ENCODE results near the gene PFKM.
"Not testable (repeated sequence)": the region's sequence is repeated elsewhere in the genome, so short reads cannot be mapped to it uniquely, and the experiment has no call there.

PFKM gene

DNA sequence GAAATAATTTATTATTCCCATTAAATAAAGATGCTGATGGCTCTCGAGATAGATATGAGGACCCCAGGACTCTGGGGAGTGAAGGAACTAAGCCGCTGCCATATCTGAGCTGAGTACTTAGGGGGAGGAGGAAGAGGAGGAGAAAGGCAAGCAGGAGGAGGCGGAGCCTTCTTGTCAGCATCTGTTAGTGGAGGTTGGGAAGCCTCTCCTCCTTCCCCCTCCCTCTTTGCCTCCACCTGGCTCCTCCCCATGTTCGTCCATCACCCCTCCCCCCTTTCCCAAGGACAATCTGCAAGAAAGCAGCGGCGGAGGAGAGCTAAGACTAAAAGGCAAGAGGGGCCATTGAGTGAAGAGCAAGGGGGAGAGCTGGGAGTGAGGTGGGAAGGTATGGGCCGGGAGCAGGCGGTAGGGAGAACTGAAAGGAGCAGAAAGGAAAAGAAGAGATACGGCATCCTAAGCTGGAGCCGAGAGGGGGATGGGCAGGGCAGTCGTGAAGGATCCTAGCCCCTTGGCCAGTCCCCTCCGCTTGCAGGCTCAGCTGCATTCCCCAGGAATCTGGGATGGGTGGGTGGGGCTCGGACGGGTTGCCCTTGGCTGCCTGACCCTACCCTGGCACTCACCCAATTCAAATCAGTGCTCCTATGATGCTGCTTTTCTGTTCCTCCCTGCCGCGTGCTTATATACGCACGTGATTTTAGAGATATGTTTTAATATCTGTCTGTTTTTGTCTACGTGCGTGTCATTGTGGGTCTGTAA, at the start of gene PFKM:
Gene PFKM, plus strand, starts transcription at position 287 of the 756 bp plus-strand sequence. CDS start 3,411 bp downstream, outside the sequence.
- DNase-seq = peak; percentile 50 to 71

DNA sequence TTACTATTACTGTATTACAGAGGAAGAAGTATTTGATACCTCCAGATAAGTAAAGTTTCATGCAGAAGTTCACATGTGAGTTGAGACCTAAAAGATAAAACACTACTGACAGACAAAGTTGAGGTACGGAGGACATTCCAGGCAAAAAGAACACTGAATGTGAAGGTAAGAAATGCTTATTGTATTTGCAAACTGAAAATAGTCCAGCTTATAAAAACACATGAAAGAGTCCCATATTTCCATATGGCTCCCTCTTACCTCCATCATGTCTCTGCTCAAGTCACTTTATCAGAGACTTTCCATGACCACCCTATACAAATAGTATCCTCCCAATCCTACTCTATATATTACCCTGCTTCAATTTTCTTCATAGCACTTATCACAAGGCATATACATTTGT, 49.1 kb upstream of the PFKM start:
- DNase-seq = no peak

DNA sequence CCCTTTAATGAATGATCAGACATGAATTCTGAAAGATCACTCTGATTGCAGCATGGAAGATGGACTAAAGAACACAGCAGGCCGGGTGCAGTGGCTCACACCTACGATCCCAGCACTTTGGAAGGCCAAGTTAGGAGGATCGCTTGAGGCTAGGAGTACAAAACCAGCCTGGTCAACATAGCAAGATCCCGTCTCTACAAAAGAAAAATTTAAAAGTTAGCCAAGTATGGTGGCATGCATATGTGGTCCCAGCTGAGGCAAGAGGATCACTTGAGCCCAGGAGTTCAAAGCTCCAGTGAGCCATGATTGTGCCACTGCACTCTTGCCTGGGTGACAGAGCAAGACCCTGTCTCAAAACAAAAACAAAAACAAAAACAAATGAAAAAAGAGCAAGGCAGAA, 48.4 kb upstream of the PFKM start:
- DNase-seq = no peak

DNA sequence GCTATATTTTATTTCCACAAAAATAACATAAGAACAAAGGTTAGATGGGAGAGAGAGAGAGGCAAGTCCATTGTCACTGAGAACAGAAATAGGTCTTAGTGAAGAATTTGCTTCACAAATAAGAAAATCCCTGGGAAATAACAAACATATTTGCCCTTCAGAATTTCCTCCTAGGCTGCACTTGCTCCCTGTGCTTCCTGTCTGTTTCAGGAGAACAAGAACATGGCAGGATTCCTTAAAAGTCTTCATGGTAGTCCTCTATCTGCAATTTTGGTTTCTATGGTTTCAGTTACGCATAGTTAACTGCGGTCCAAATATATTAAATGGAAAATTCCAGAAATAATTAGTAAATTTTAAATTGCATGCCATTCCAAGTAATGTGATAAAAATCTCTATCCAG, 47.4 kb upstream of the PFKM start:
- no peak for DNase-seq

DNA sequence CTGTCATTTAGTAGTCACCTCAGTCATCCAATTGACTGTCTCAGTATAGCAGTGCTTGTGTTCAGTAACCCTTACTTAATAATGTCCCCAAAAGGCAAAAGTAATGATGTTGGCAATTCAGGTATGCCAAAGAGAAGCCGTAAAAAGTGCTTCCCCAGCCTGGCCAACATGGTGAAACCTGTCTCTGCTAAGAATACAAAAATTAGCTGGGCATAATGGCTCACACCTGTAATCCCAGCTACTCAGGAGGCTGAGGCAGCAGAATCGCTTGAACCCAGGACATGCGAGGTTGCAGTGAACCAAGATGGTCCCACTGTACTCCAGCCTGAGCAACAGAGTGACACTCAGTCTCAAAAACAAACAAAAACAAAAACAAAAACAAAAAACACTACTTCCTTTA, 46.9 kb upstream of the PFKM start:
- no peak for DNase-seq

DNA sequence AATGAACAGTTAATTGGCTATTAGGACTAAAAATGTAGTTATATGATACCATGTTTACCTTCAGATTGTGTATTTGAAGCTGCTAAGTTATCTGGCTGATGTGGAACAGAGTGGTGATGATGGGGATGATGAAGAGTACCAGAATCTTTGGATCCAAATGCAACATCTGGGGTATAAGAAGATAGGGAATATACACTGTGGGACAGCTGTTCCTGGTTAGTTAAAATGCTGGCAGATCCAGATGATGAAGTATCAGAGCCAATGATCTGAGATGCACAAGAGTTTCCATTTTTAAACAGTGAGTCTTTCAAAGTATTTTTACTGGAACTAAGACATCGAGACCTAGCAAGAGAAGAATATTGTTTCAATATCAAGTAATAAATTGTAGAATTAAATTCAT, 44.9 kb upstream of the PFKM start:
- no peak for DNase-seq

DNA sequence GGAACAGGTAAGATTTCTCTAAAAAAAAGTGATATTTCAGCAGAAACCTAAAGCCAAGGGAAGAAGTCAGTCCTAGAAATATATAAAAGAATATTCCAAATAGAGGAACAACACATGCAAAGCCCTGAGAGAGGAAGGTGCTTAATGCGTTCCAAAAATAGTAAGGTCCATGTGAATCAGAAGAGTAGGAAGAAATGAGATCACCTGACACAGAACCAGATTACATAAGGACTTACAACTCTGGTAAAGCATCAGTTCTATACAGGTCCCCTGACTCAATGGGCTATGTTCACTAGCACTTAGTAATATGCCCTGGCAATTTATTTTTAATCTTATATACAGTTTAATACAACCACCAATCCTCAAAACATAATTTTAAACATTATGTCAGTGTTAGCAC, 43.3 kb upstream of the PFKM start:
- DNase-seq = no peak

DNA sequence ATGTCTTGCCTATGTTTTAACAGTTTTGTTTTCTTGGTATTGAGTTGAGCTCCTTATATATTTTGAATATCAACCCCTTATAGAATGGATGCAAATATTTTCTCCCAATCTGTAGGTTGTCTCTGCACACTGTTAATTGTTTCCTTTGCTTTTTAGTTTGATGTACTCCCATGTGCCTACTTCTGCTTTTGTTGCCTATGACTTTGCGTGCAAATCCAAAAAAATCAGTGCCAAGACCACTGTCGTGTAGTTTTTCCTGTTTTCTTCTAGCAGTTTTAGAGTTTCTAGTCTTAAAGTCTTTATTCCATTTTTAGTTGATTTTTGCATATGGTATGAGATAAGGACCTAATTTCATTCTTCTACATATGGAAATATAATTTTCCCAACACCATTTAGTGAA, 42.1 kb upstream of the PFKM start:
- DNase-seq = no peak

DNA sequence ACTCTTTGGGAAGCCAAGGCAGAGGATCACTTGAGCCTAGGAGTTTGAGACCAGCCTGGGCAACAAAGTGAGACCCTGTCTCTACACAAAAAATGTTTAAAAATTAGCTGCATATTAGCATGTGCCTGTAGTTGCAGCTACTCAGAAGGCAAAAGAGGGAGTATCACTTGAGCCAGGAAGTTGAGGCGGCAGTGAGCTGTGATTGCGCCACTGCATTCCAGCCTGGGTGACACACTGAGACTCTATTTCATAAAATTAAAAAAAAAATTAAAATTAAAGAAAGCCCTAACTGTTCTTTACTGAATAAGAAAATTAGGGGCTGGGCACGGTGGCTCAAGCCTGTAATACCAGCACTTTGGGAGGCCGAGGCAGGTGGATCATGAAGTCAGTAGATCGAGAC, 40.3 kb upstream of the PFKM start:
- DNase-seq = no peak

DNA sequence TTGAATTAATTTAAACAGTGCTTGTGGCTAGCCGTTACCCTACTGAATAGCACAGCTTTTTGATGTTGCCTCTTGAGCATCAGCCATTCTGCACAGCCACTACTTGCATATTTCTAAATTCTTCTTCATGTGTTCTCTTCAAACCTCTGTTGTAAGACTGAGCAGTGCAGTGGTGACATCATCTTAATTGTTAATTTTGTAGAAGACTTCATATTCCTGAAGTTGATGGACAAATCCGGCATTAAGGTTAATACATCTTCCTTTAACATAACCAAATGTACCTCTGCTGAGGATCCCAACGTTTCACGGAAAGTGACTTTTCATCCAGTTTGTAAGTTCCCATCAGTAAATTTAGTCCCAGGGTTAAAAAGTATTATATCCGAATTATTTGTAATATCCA, 38.9 kb upstream of the PFKM start:
- DNase-seq = no peak

DNA sequence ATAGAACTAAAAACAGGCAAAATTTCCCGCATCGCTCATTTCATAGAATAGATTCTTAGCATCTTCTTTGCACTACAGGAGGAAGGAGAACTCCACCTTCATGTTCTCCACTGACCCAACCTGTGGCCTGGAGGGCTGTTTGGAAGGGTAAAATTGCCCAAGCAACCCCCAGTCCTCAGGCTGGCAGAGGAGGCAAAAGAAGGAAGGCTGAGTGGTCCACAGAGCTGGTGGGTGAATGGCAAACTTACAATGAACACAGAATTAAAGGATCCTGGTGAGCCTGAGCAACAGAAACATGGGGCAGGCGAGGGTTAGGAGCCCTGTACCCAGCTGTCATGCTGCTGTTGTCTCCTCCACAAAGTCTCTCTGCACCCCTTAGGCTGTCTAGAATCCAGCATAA, 38.3 kb upstream of the PFKM start:
- no peak for DNase-seq

DNA sequence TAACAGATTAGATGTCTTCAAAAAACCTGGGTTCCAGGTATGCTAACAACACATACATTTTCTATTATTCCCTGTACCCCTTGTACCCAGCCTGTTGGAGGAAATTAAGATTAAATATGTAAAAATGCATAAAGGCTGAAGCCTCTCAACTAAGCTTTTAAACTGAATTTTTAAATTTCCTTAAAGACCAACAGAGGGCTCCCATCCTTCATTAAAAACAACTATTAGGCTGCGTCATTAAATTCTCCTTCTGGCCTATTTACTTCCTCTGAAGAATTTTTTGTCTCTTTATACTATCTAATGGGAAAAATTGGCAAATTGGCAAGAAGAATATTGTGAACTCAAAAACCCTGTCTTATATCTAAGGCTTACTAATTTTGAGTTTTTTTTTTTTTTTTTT, 35.1 kb upstream of the PFKM start:
- DNase-seq = no peak

DNA sequence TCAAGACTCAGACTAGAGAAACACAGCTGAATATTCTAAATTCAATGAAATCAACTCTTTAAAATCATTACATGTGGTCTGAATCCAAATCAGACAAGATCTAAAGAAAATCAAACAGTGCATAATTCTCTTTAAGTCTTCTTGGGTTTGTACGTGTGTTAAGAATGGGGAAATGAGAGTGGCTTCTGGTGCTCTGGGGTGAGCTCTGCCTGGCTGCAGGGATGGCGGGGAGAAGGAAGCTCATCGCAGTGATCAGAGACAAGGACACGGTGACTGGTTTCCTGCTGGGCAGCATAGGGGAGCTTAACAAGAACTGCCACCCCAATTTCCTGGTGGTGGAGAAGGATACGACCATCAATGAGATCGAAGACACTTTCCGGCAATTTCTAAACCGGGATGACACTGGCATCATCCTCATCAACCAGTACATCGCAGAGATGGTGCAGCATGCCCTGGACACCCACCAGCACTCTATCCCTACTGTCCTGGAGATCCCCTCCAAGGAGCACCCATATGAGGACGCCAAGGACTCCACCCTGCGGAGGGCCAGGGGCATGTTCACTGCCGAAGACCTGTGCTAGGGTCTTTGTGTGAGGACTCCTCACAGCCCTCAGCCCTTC, 34.2 kb upstream of the PFKM start:
- DNase-seq = no peak

DNA sequence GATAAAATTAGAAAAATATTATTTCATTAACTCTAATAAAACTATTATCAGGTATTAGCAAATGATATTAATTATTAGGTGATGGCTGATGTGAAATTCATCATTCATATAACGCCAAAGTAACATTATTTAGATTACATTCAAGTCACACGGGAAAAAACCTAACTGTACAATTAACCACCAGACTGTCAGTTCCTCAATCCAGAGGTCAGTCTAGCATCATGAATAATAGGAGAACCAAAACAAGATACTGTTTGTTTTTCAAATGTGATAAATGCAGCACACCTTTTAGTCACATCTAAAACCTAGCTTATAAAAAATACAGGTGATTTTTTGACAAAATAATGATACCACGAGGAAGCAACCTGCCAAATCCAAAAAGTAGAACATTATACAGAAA, 32.8 kb upstream of the PFKM start:
- no peak for DNase-seq

DNA sequence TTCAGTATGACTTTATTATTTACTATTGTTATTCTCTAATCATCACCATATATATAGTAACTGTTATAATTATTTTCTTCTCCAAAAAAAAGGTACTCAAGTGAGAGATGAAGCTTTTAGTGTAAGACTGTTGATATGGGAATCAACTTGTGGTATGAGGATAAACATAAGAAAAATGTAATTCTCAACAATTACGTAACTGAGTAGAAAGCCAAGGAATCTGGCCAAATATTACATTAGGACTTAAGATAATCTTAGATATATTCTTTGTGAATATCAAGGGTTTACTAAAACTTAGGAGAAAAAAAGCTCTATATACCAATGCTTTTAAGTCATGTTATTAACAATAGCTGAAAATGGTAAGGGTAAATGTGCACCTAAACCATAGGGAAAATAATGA, 26.6 kb upstream of the PFKM start:
- no peak for DNase-seq

DNA sequence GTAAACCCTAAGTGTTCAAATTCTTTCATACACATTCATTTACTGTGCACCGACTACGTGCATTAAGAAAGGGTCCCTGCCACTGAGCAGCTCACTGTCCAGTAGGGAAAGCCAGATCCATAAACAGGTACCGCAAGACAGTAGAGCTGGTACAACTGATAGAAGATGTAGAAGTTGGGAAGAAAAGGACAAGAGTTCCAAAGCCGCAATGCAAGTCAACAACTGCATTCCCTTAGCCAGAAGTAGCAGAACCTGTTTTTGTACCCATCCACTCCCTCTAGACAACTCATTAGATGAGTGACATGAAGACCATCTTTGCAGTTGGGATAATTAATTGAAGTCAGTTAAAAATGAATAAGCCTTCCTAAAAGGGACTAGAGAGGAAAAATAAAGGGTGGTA, 14.6 kb upstream of the PFKM start:
- DNase-seq = no peak

DNA sequence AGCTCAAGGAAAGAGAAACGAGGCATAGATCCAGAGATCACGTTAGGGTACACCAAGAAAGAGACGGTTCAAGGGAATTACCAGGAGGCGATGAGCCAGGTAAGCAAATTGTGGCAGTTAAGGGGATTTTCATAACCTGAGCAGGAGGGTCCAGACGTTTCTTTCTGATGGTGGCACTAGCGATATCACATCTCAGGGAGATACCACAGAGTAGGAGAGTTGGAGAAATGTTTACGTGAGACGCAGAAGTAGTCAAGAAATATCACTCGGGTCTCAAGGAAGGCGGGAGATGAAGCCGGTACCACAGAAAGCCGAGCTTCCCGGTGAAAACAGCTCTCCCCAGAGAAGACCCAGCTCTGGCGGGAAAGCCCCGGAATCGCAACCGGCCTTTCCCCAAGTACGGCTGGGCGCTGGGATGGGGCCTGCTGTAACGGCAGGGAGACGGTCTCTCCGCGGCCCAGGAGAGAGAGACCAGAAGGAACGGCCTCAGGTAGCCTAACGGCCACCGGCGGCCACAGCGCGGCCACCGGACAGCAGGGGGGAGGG, 13.8 kb upstream of the PFKM start:
- peak; percentile 21 to 45 for DNase-seq

DNA sequence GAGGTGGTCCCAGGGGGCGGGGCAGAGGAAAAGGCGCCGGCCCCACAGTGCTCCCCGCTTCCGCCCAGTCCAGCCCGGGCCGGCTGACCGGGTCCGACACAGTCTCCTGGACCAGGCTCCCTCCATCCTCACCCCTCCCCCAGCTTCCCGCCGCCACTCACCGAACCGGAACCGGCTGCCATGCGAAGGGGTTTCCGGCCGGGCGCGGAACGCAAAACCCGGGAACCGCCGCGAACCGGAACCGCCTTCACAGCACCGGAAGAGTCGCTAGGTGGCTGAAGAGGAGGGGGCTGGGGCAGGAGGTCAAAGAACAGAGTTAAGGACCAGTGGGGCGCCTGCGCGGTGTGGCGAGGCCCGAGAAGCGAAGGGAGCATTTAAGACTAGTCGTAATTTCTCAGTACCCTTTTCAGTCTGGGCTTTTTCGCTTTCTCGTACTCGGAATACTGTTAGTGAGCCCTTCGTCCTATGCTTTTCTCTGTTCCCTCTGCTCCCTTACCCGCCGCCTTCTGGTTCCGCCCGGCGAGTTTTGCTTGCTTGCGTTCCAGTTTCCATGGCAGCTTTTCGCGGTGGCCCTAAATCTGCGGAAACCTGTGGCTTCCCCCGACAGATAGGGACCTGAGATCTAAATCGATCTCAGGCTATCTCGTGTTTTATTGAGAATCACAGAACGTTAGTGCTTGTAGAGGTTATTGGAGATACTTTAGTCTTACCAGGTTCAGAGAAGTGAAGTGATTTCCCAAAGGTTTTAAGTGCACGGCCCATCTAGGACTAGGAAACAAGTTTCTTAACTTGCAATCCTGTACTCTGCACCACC, 13.1 kb upstream of the PFKM start, which contains the start of gene SENP1:
Gene SENP1, minus strand, starts transcription at position 213 of the 814 bp plus-strand sequence. CDS start 4,607 bp downstream, outside the sequence.
- peak; percentile 85 to 87 for DNase-seq

DNA sequence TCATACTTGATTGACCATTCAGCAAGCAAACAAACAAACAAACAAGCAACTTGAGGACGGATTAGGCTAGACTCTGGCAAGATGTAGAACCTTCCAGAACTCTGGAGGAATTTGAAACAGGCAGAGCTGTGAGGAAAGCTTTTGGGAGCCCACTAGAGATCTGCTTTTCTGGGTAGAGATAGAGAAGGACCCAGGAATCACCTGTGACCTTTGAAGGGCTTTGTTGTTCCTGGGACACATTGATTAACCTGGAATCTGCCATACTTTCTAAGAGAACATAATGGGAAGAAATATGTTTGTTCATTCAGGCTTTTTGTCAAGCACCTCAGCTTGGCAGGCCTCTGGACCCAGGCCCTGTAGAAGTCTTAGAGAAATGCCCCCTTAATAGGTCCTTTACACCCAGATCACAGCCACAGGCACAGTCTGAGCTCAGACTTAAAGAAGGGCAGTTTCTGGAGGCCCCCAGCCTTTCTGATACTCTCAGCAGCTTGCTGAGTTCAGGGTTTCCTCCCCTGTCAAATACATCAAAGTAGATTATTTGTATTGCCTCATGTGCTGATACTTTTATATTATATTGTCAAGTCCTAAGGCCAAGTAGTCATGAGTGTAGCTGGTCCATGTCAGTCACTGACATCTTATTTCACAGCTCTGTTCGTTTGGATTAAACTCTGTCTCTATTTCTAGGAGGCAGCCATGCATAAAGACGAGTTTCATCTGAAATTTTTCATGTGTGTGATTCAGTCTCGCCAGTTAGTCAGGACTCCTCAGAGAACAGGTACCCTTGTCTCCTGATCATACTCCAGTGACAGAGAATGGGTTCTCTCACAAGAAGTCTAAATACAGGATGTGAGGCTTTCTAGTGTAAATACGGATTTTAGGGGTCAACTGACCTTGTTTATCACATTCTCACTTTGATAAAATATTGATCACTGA, 12.2 kb upstream of the PFKM start:
- DNase-seq = no peak

DNA sequence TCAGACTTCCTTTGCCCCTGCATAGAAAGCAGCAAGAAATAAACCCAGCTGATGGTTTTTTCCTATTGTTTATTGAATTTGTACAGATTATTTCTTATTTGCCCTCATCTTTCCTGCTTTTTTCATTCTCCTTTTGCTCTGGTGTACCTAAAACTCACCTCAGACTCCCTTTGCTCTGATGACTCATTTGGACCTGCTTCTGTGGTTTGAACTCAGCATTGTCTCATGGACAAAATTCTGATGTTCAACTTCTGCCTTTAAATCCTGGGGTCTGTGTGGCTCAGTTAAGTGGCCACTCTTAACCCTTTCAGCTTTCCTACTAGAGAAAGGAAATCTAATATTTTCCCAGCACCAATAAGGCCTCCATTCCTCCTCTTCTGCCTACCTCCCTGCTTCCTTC, 9.7 kb upstream of the PFKM start:
- no peak for DNase-seq

DNA sequence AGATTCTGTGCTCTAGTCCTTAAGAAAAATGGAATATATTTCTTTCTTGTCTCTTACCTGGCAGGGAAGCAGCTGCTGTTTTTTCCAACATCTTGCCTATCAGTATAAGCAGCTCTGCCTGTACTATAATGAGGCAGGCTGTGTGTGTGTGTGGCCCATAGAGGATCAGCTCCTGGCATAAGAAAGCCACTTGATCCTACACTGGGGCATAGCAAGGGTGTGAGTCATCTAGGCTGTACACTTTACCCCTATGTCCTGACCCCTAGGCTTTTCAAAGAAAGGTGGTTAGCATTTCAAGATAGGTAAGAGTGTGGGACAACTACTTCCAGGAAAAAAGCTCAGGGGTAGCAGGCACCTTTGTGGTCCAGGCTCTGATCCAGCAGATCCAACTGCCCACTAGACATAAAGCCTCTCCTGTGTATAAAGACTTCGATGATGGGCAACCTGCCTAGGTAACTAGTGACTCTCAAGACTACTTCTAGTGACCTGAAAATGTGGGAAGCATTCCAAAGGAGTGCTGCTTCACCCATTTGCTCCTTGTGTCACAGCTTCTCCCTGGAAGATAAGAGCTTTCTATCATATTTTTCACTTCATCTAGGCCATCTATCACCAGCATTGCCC, 8.4 kb upstream of the PFKM start:
- DNase-seq = no peak

DNA sequence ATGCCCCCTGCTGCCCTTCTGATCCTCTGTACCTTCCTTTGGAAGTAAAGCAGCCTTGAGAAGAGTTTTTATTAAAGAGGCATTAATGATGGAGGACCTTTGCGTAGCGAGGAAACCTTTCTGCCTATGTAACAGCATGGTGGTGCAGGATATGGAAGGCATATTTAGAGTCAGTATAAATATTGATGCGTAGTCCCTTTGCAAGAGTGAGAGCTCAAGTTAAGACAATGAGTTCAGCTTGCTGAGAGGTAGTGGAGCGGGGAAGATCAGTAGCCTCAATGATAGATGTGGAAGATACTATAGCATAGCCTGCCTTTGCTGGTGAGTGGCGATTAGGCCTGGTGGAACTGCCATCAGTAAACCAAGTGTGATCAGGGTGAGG, 7.9 kb upstream of the PFKM start:
- DNase-seq = not testable (repeated sequence)

All from stimulated activated CD4-positive, alpha-beta T cell treated with anti-CD3 and anti-CD28 coated beads, Interleukin-4, amount 100 ng/mL, for 4 hours (primary cell).